Panc1 (cell line): ENCODE measurements around the gene CNN3. TPM values are rescaled to one million over a fixed set of nuclear protein-coding genes. Genes with fewer than 3 reads are reported as not detected.

ENCODE experiments used
- ATAC-seq: fragments of 200-7000 bp; cut with Tn5 transposase; 2 replicates; pipeline ENCODE4 v1.9.1; 2020; ENCODE audit warnings: mild to moderate bottlenecking, moderate library complexity
- BruUV-seq: library from RNA; stranded (reverse); fragments of 400-500 nt; replicated peaks from 2 replicates; lab custom pipeline; 2021; lab: Mats Ljungman, UMichigan
- CTCF ChIA-PET: fragments of 300-600 bp; sonication (Branson Sonifier 250); formaldehyde crosslinking; loops from one replicate; lab custom pipeline; 2022; ENCODE audit warnings: antibody characterized with exemption; lab: Charles Lee
- POLR2A ChIA-PET: fragments of 300-600 bp; sonication (Branson Sonifier 250); formaldehyde crosslinking; loops from one replicate; lab custom pipeline; 2022; ENCODE audit warnings: antibody characterized with exemption; lab: Charles Lee
- DNase-seq: peaks from one replicate; pipeline ENCODE4 v3.0.0-alpha.2; 2010; ENCODE audit warnings: low read depth, low spot score
- H3K27ac ChIP-seq: 2 replicates; pipeline ENCODE4 v1.5.1; 2011; ENCODE audit warnings: mild to moderate bottlenecking, low read length, inconsistent platforms
- H3K27me3 ChIP-seq: fragments of 200-500 bp; sonication (Bioruptor generic); 2 replicates; pipeline ENCODE4 v1.6.0; 2014; ENCODE audit warnings: low read length, inconsistent platforms; ENCODE audit not compliant: control insufficient read depth, insufficient read depth
- H3K36me3 ChIP-seq: fragments of 200-500 bp; sonication (Bioruptor generic); 2 replicates; pipeline ENCODE4 v1.5.1; 2014; ENCODE audit warnings: inconsistent platforms, mild to moderate bottlenecking, low read length, moderate library complexity; ENCODE audit not compliant: control insufficient read depth, insufficient read depth
- H3K4me1 ChIP-seq: 2 replicates; pipeline ENCODE4 v1.5.1; 2011; ENCODE audit warnings: inconsistent platforms, mild to moderate bottlenecking, low read length, moderate library complexity; ENCODE audit not compliant: control insufficient read depth, insufficient read depth
- H3K4me3 ChIP-seq, 2 experiments: 2 replicates each; pipeline ENCODE4 v1.5.1; 2011 to 2012; ENCODE audit warnings: low read depth in 2 of 2, low read length in 2 of 2, mild to moderate bottlenecking in 2 of 2, inconsistent platforms in 1 of 2, moderate library complexity in 1 of 2
- H3K9me3 ChIP-seq: fragments of 200-500 bp; sonication (Bioruptor generic); 2 replicates; pipeline ENCODE4 v1.5.1; 2014; ENCODE audit warnings: low read depth, mild to moderate bottlenecking, inconsistent platforms, low read length, moderate library complexity; ENCODE audit not compliant: control insufficient read depth, insufficient read depth
- CTCF ChIP-seq: fragments of 450-650 bp; IDR thresholded peaks from 2 replicates; pipeline ENCODE4 v1.5.1; 2017; ENCODE audit warnings: mild to moderate bottlenecking
- POLR2AphosphoS5 ChIP-seq: IDR thresholded peaks from 2 replicates; pipeline ENCODE4 v1.6.1; 2012; ENCODE audit warnings: mild to moderate bottlenecking, low read depth, low read length, moderate library complexity
- REST ChIP-seq, 2 experiments: IDR thresholded peaks; 2 replicates each; pipeline ENCODE4 v1.6.1; 2011 to 2012; ENCODE audit warnings: low read depth in 2 of 2, control low read depth in 1 of 2, low read length in 1 of 2, mild to moderate bottlenecking in 1 of 2, moderate library complexity in 1 of 2; ENCODE audit not compliant: insufficient read depth in 1 of 2
- SIN3A ChIP-seq: IDR thresholded peaks from 2 replicates; pipeline ENCODE4 v1.6.1; 2012; ENCODE audit warnings: low read depth, mild to moderate bottlenecking, low read length, moderate library complexity, borderline replicate concordance; ENCODE audit not compliant: insufficient read depth
- TCF7L2 ChIP-seq: IDR thresholded peaks from 2 replicates; pipeline ENCODE4 v1.6.1; 2011; ENCODE audit warnings: mild to moderate bottlenecking, low read depth, low read length, inconsistent platforms
- in situ Hi-C: cut with HindIII; loops from 2 replicates; pipeline ENCODE4 v1.10.0; 2016; ENCODE audit warnings: low sequenced_read_pairs, low pct_unique_long_range_greater_than_20kb
- intact Hi-C: fragments of 100-400 bp; cut with micrococcal nuclease; formaldehyde crosslinking; loops from one replicate; pipeline ENCODE4 v1.10.0; 2022; ENCODE audit not compliant: unreplicated experiment
- total RNA-seq: library from RNA; stranded (reverse); gene quantifications from one replicate; pipeline ENCODE4 v1.2.1, GENCODE V29; 2021; ENCODE audit not compliant: unreplicated experiment

The CNN3 gene
- total RNA-seq, 1 experiment from 2014 or later = 72.3 TPM

GRCh38 chr1:94935034-94935433, 8.1 kb upstream of the CNN3 start:
- in situ Hi-C loops (no loop called here), intact Hi-C loops (no loop called here)
- Histone ChIP-seq H3K4me3 (no peak overlapping the region), H3K4me1 (no peaks in the 10 kb centered on the region), H3K36me3 (no peaks in the 10 kb centered on the region), H3K27me3 (no peaks in the 10 kb centered on the region), H3K9me3 (no peaks in the 10 kb centered on the region), H3K27ac (no peak overlapping the region)
- DNase-seq (no peak), ATAC-seq (no peak)
- ChIA-PET POLR2A (no interaction called here), CTCF (no interaction called here)
- no TSS peak for BruUV-seq
- TF ChIP-seq REST (IDR thresholded peaks at IDR 0.05; ENCODE audit: insufficient read depth in 1 of 2, low read depth in 2 of 2, low read length in 1 of 2) = no peak
- no peak for TF ChIP-seq CTCF
- no peak for TF ChIP-seq POLR2AphosphoS5
- no peak for TF ChIP-seq SIN3A
- no peak for TF ChIP-seq TCF7L2

- Histone ChIP-seq H3K27me3 (no peaks in the 10 kb centered on the region), H3K9me3 (no peaks in the 10 kb centered on the region), H3K4me1 (no peaks in the 10 kb centered on the region; the same call in 1 of the 2 replicates), H3K36me3 (no peaks in the 10 kb centered on the region), H3K27ac (no peak overlapping the region), H3K4me3 (no peak overlapping the region)
- TF ChIP-seq TCF7L2 (no peak), CTCF (no peak), POLR2AphosphoS5 (no peak)
- intact Hi-C loops = no loop called here
- CTCF ChIA-PET = no interaction called here
- in situ Hi-C loops = no loop called here
- ATAC-seq (no peak), DNase-seq (no peak)
- no TSS peak for BruUV-seq
- POLR2A ChIA-PET = no interaction called here
These were observed 7.6 kb upstream of the CNN3 start for GRCh38 chr1:94934551-94934950.
